GM12874 (cell line): Measurements from ENCODE around the gene ASL.

Source experiments
- TF ChIP-seq, protein P1 (sequence below): IDR thresholded peaks from 2 replicates; pipeline ENCODE4 v1.5.1; 2011; ENCODE audit warnings: low read depth, mild to moderate bottlenecking, control low read depth, low read length, moderate library complexity; ENCODE audit not compliant: insufficient read depth

The ASL gene

GRCh38 chr7:66050337-66050957 lies 25.2 kb upstream of the ASL start:
- TF ChIP-seq, protein P1, sequence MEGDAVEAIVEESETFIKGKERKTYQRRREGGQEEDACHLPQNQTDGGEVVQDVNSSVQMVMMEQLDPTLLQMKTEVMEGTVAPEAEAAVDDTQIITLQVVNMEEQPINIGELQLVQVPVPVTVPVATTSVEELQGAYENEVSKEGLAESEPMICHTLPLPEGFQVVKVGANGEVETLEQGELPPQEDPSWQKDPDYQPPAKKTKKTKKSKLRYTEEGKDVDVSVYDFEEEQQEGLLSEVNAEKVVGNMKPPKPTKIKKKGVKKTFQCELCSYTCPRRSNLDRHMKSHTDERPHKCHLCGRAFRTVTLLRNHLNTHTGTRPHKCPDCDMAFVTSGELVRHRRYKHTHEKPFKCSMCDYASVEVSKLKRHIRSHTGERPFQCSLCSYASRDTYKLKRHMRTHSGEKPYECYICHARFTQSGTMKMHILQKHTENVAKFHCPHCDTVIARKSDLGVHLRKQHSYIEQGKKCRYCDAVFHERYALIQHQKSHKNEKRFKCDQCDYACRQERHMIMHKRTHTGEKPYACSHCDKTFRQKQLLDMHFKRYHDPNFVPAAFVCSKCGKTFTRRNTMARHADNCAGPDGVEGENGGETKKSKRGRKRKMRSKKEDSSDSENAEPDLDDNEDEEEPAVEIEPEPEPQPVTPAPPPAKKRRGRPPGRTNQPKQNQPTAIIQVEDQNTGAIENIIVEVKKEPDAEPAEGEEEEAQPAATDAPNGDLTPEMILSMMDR, result no peak

DNA sequence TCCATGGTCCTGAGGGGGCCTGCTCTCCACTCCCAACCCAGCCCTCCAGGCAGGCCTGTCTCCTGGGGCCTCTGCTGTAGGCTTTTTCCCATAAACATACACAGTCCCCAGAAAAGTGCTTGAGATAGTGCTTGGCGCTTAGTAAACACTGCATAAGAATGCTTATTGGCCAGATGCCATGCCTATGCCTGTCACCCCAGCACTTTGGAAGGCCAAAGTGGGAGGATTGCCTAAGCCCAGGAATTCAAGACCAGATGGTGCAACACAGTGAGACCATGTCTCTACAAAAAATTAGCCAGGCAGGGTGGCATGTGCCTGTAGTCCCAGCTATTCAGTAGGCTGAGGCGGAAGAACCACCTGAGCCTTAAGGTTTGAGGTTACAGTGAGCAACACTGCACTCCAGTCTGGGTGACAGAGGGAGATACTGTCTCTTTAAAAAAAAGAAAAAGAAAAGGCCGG lies 24.6 kb upstream of the ASL start:
- TF ChIP-seq, protein P1, result no peak

- TF ChIP-seq, protein P1, result no peak
These were observed 23.2 kb upstream of the ASL start for GRCh38 chr7:66052447-66052846.

GRCh38 chr7:66054063-66054462 lies 21.6 kb upstream of the ASL start:
- TF ChIP-seq, protein P1, result no peak

- TF ChIP-seq, protein P1, result no peak
These were observed 20.2 kb upstream of the ASL start for GRCh38 chr7:66055321-66055956.

DNA sequence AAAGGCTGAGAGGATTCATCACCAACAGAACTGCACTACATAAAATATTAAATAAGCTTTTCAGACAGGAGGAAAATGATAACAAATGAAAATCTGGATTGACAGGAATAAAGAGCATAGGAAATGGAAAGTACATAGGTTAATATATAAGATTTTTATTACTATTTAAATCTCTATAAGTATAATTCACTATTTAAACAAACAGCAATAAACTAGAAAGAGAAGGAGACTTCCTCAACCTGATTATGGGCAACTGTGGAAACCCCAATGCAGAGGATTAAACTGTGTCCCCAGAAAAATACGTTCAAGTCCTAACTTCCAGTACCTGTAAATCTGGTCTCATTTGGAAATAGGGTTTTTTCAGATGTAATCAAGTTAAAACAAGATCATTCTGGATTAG lies 14.8 kb upstream of the ASL start:
- TF ChIP-seq, protein P1, result no peak

DNA sequence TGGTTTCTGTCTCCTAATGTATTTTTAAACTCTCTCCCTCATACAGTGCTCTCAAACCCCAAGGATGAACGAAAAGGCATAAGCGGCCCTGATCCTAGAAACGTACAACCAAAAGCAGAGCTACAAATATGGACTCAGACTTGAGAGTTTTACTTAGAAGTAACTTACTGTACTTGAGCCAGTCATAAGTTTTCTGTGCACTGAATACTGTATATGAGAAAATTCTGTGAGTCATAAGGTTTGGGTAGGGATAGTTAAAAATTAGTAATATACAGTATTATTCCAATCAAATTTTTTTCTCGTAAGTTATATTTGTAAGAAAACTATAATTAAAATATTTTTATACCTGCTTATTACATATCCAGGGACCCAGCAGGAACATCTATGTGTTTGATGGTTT lies 5.9 kb upstream of the ASL start:
- TF ChIP-seq, protein P1, result no peak
